Measurements from ENCODE around the gene KRT26. TPM values are rescaled to one million over a fixed set of nuclear protein-coding genes. Genes with fewer than 3 reads are reported as not detected.

The KRT26 gene
- total RNA-seq, 1 experiment from 2014 or later, result not detected

DNA sequence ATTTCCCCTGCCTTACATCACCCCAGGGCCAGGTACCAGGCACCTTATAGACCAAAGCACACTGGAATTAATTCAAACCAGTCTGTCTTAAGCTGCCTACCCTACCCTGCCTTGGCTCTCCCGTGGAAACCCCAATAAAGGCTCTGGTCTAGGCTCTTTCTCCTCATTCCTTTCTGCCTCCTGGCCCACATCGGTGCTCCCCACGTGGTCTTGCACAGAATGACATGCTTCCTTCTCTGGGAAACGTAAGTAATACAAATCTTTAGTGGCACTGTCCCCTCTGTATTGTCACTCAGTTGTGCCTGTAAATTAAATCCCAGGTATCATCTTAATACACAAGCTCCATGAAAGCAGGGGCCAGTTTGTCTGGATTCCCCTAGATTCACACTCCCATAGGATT lies 33.4 kb downstream of the KRT26 start:
- Histone ChIP-seq H3K36me3 (ENCODE audit: insufficient read depth, low read length) (no peaks in the 10 kb centered on the region), H3K4me1 (ENCODE audit: low read length) (no peaks in the 10 kb centered on the region), H3K4me3 (ENCODE audit: low read length) (no peak overlapping the region), H2AFZ (ENCODE audit: low read length) (no peak overlapping the region), H3K4me2 (ENCODE audit: low read depth, low read length, poor library complexity, severe bottlenecking) (no peak overlapping the region), H3K79me2 (ENCODE audit: low read length) (no peaks in the 10 kb centered on the region), H3K27me3 (ENCODE audit: low read length) (no peaks in the 10 kb centered on the region), H3K9ac (ENCODE audit: low read length) (no peak overlapping the region), H4K20me1 (ENCODE audit: insufficient read depth, low read depth, low read length) (no peaks in the 10 kb centered on the region), H3K27ac (ENCODE audit: low read length) (no peak overlapping the region), H3K9me3 (ENCODE audit: low read length) (no peaks in the 10 kb centered on the region), H3K9me2 (replicated peaks; ENCODE audit: insufficient read depth, low read length) (no peaks in the 10 kb centered on the region)
- DNase-seq, result no peak

DNA sequence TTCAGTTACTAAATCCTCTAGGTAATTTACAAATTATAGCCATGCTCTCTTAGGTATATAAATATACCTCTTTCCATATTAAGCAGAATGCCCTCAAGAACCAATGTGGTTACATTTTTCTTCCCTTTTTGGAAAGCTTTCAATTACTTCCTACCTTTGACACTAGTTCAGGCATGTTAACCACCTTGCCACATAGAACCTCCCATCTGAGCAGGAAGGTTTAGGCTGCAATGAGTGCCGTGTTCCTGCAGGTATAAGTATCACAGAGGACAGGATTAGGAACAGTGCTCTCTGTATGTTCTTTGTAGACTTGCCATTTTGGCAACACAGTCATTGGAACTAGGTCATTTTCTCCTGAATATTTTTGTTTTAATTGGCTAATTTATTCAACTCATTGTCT lies 37.0 kb downstream of the KRT26 start:
- H3K9me3 ChIP-seq (ENCODE audit: low read length), result no peaks in the 10 kb centered on the region
- no peaks in the 10 kb centered on the region for H3K79me2 ChIP-seq (ENCODE audit: low read length)
- no peaks in the 10 kb centered on the region for H3K9me2 ChIP-seq (replicated peaks; ENCODE audit: insufficient read depth, low read length)
- no peaks in the 10 kb centered on the region for H3K4me1 ChIP-seq (ENCODE audit: low read length)
- H4K20me1 ChIP-seq (ENCODE audit: insufficient read depth, low read depth, low read length), result no peaks in the 10 kb centered on the region
- H2AFZ ChIP-seq (ENCODE audit: low read length), result no peak overlapping the region
- H3K27me3 ChIP-seq (ENCODE audit: low read length), result no peaks in the 10 kb centered on the region
- no peak overlapping the region for H3K27ac ChIP-seq (ENCODE audit: low read length)
- H3K4me3 ChIP-seq (ENCODE audit: low read length), result no peak overlapping the region
- no peak for DNase-seq
- no peaks in the 10 kb centered on the region for H3K36me3 ChIP-seq (ENCODE audit: insufficient read depth, low read length)
- H3K4me2 ChIP-seq (ENCODE audit: low read depth, low read length, poor library complexity, severe bottlenecking), result no peak overlapping the region
- no peak overlapping the region for H3K9ac ChIP-seq (ENCODE audit: low read length)

DNA sequence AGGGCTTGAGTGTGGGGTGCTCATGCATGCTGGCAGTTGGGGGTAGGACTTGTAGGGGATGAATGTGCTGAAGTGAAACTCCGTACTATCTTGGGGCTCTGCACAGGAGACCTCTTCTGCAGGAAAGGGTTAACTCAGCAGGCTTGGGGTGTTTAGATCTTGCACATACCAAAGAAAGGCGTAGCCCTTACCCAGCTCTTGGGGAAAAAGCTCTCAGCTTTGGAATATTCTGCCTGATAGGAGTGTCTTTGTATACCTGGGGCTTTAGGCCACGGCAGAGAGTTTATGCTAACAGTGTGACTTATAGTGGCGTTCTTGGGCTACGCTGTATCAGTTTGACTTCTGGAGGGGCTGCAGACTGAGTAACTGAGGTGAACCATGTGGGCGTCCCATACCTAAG lies 38.0 kb downstream of the KRT26 start:
- no peak overlapping the region for H3K9ac ChIP-seq (ENCODE audit: low read length)
- no peaks in the 10 kb centered on the region for H3K9me2 ChIP-seq (replicated peaks; ENCODE audit: insufficient read depth, low read length)
- H3K4me1 ChIP-seq (ENCODE audit: low read length), result no peaks in the 10 kb centered on the region
- DNase-seq, result no peak
- no peak overlapping the region for H2AFZ ChIP-seq (ENCODE audit: low read length)
- H3K4me2 ChIP-seq (ENCODE audit: low read depth, low read length, poor library complexity, severe bottlenecking), result no peak overlapping the region
- no peaks in the 10 kb centered on the region for H3K36me3 ChIP-seq (ENCODE audit: insufficient read depth, low read length)
- H3K79me2 ChIP-seq (ENCODE audit: low read length), result no peaks in the 10 kb centered on the region
- no peaks in the 10 kb centered on the region for H4K20me1 ChIP-seq (ENCODE audit: insufficient read depth, low read depth, low read length)
- H3K27me3 ChIP-seq (ENCODE audit: low read length), result no peaks in the 10 kb centered on the region
- no peak overlapping the region for H3K4me3 ChIP-seq (ENCODE audit: low read length)
- no peak overlapping the region for H3K27ac ChIP-seq (ENCODE audit: low read length)
- H3K9me3 ChIP-seq (ENCODE audit: low read length), result no peaks in the 10 kb centered on the region

DNA sequence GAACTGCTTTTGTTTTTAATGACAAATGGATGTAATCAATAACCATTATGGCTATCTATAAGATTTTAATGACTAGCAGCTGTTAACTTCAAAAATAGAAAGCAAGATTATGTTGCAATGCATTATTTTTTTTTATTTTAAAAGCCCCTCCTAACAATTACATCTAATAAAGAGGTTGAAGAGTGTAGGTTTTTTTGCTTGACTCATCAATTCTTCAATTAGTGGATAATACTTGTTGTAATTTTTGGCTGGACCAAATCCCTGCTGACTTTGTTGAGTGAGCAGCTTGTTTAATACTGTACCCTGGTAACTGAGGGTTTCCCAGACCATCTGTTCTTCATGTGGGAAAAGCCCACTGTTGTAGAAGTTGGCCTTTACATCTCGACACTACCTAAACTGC lies 41.0 kb downstream of the KRT26 start:
- Histone ChIP-seq H3K9ac (ENCODE audit: low read length) (no peak overlapping the region), H3K27me3 (ENCODE audit: low read length) (no peaks in the 10 kb centered on the region), H3K9me2 (replicated peaks; ENCODE audit: insufficient read depth, low read length) (no peaks in the 10 kb centered on the region), H3K27ac (ENCODE audit: low read length) (no peak overlapping the region), H3K79me2 (ENCODE audit: low read length) (no peaks in the 10 kb centered on the region), H4K20me1 (ENCODE audit: insufficient read depth, low read depth, low read length) (no peaks in the 10 kb centered on the region), H3K4me1 (ENCODE audit: low read length) (no peaks in the 10 kb centered on the region), H2AFZ (ENCODE audit: low read length) (no peak overlapping the region), H3K9me3 (ENCODE audit: low read length) (no peaks in the 10 kb centered on the region), H3K4me3 (ENCODE audit: low read length) (no peak overlapping the region), H3K36me3 (ENCODE audit: insufficient read depth, low read length) (no peaks in the 10 kb centered on the region), H3K4me2 (ENCODE audit: low read depth, low read length, poor library complexity, severe bottlenecking) (no peak overlapping the region)
- DNase-seq, result no peak

DNA sequence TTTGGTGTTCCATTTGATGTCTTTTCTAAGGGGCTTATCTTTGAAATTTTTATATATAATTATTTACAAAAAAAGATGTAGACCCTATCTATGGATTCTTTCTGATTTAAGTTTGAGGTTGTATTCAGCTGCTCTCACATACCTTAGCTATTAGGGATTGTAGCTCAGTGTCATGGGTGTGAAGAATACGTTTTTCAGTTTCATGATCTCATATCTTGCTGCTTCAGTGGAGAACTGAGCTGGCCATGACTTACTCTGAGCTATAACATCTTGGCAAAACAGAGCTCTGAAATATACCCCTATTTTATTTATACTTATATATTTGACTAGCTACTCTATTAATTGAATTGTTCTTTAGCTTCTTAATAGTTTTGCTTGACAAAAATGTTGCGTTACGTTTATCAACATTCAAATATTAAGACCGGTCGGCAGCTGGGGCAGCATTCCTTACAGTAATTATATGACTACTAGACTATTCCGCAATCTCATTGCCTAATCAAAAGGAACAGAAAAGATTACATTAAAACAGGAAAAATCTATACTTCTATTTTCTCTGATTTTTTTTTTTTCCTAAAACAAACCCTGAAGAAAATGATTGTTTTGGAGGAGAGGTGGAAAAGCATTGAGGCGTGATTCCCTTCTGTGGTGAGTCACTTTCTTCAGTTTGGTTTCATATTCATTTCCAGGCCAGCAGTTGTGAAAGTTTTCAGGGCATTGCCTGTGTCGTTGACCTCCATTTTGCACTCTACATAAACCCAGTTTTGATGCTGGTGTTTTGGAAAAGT lies 44.4 kb downstream of the KRT26 start:
- Histone ChIP-seq H2AFZ (ENCODE audit: low read length) (no peak overlapping the region), H3K9me2 (replicated peaks; ENCODE audit: insufficient read depth, low read length) (no peaks in the 10 kb centered on the region), H3K9ac (ENCODE audit: low read length) (no peak overlapping the region), H3K36me3 (ENCODE audit: insufficient read depth, low read length) (no peaks in the 10 kb centered on the region), H3K27ac (ENCODE audit: low read length) (no peak overlapping the region), H3K27me3 (ENCODE audit: low read length) (no peaks in the 10 kb centered on the region), H4K20me1 (ENCODE audit: insufficient read depth, low read depth, low read length) (no peaks in the 10 kb centered on the region), H3K9me3 (ENCODE audit: low read length) (no peaks in the 10 kb centered on the region), H3K4me1 (ENCODE audit: low read length) (no peaks in the 10 kb centered on the region), H3K4me2 (ENCODE audit: low read depth, low read length, poor library complexity, severe bottlenecking) (no peak overlapping the region), H3K4me3 (ENCODE audit: low read length) (no peak overlapping the region), H3K79me2 (ENCODE audit: low read length) (no peaks in the 10 kb centered on the region)
- no peak for DNase-seq

DNA sequence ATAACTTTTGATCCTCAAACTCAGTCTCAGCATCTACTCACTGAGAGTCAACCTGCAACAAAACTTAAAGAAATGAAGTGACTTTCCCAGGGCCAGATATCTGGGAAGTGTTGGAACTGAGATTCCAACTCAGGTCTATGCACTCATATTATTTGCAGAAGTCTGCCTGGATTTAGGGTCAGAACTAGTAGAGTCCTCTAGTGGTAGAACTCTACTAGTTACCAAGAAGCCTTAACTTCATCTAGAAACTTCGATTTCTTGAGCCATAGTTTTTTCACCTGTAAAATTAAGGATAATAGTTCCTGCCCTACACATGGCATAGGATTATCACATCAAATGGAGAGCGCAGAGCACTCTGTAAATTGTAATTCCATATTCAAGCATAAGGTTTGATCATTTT lies 45.1 kb downstream of the KRT26 start:
- H3K27ac ChIP-seq (ENCODE audit: low read length), result no peak overlapping the region
- no peaks in the 10 kb centered on the region for H3K9me3 ChIP-seq (ENCODE audit: low read length)
- no peak overlapping the region for H2AFZ ChIP-seq (ENCODE audit: low read length)
- H3K9ac ChIP-seq (ENCODE audit: low read length), result no peak overlapping the region
- no peak overlapping the region for H3K4me3 ChIP-seq (ENCODE audit: low read length)
- no peaks in the 10 kb centered on the region for H3K79me2 ChIP-seq (ENCODE audit: low read length)
- no peak overlapping the region for H3K4me2 ChIP-seq (ENCODE audit: low read depth, low read length, poor library complexity, severe bottlenecking)
- no peaks in the 10 kb centered on the region for H3K9me2 ChIP-seq (replicated peaks; ENCODE audit: insufficient read depth, low read length)
- DNase-seq, result no peak
- no peaks in the 10 kb centered on the region for H3K36me3 ChIP-seq (ENCODE audit: insufficient read depth, low read length)
- no peaks in the 10 kb centered on the region for H3K4me1 ChIP-seq (ENCODE audit: low read length)
- no peaks in the 10 kb centered on the region for H4K20me1 ChIP-seq (ENCODE audit: insufficient read depth, low read depth, low read length)
- no peaks in the 10 kb centered on the region for H3K27me3 ChIP-seq (ENCODE audit: low read length)

DNA sequence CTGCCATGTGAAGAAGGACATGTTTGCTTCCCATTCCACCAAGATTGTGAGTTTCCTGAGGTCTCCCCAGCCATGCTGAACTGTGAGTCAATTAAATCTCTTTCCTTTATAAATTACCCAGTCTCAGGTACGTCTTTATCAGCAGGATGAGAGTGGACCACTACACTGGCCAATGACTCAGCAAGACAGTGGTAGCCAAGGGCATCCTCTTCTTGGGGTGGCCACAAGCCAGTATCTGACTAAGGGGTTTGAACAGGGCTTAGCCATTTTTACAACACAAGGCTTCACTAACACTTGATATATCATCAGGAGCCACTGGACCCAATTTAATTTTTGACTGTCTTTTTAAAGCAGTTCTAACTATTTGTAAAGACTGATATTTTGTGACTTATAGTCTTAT lies 47.3 kb downstream of the KRT26 start:
- Histone ChIP-seq H3K9me2 (replicated peaks; ENCODE audit: insufficient read depth, low read length) (no peaks in the 10 kb centered on the region), H2AFZ (ENCODE audit: low read length) (no peak overlapping the region), H3K27ac (ENCODE audit: low read length) (no peak overlapping the region), H3K27me3 (ENCODE audit: low read length) (no peaks in the 10 kb centered on the region), H4K20me1 (ENCODE audit: insufficient read depth, low read depth, low read length) (no peaks in the 10 kb centered on the region), H3K4me2 (ENCODE audit: low read depth, low read length, poor library complexity, severe bottlenecking) (no peak overlapping the region), H3K79me2 (ENCODE audit: low read length) (no peaks in the 10 kb centered on the region), H3K9ac (ENCODE audit: low read length) (no peak overlapping the region), H3K36me3 (ENCODE audit: insufficient read depth, low read length) (no peaks in the 10 kb centered on the region), H3K4me3 (ENCODE audit: low read length) (no peak overlapping the region), H3K4me1 (ENCODE audit: low read length) (no peaks in the 10 kb centered on the region), H3K9me3 (ENCODE audit: low read length) (no peaks in the 10 kb centered on the region)
- no peak for DNase-seq

DNA sequence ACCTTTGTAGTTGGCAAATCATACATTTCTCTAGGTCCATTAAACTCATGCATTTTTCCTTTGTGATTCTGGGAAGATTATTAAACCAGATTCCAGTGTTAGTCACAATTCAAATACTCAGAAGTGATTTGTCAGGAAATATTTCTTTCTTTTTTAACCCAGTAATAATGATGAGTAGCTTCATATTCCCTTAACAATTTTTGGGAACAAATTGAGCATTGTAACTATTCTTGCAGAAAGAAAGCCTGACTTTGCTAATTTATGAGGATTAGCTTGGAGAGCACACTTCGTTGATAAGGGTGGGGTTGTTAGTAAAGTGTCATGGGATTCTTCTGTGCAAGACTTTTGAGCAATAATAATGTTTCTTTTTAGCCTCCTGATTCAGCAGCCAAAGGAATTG lies 49.8 kb downstream of the KRT26 start:
- H3K9me3 ChIP-seq (ENCODE audit: low read length), result no peaks in the 10 kb centered on the region
- DNase-seq, result no peak
- H4K20me1 ChIP-seq (ENCODE audit: insufficient read depth, low read depth, low read length), result no peaks in the 10 kb centered on the region
- H3K79me2 ChIP-seq (ENCODE audit: low read length), result no peaks in the 10 kb centered on the region
- H3K4me3 ChIP-seq (ENCODE audit: low read length), result no peak overlapping the region
- no peaks in the 10 kb centered on the region for H3K36me3 ChIP-seq (ENCODE audit: insufficient read depth, low read length)
- no peak overlapping the region for H3K9ac ChIP-seq (ENCODE audit: low read length)
- no peaks in the 10 kb centered on the region for H3K27me3 ChIP-seq (ENCODE audit: low read length)
- no peak overlapping the region for H3K27ac ChIP-seq (ENCODE audit: low read length)
- no peaks in the 10 kb centered on the region for H3K4me1 ChIP-seq (ENCODE audit: low read length)
- no peak overlapping the region for H2AFZ ChIP-seq (ENCODE audit: low read length)
- H3K9me2 ChIP-seq (replicated peaks; ENCODE audit: insufficient read depth, low read length), result no peaks in the 10 kb centered on the region
- no peak overlapping the region for H3K4me2 ChIP-seq (ENCODE audit: low read depth, low read length, poor library complexity, severe bottlenecking)
